DOHH2 (cell line): ENCODE data around the gene SUMO4.

Experiments
- H3F3A ChIP-seq: fragments of 200-600 bp; sonication (generic), shearing (Covaris generic); 2 replicates; pipeline ENCODE4 v1.6.0; 2016; ENCODE audit warnings: antibody characterized with exemption, mild to moderate bottlenecking; ENCODE audit not compliant: control insufficient read depth, insufficient read depth
- H3K27ac ChIP-seq: fragments of 200-600 bp; sonication (generic); 2 replicates; pipeline ENCODE4 v1.5.1; 2014; ENCODE audit warnings: low read depth, mild to moderate bottlenecking, low read length, moderate library complexity
- H3K27me3 ChIP-seq: fragments of 200-600 bp; sonication (generic); 2 replicates; pipeline ENCODE4 v1.6.1; 2014; ENCODE audit warnings: mild to moderate bottlenecking, low read length, mixed read lengths; ENCODE audit not compliant: control insufficient read depth
- H3K36me3 ChIP-seq: fragments of 200-600 bp; sonication (generic); 2 replicates; pipeline ENCODE4 v1.6.1; 2014; ENCODE audit warnings: mild to moderate bottlenecking, low read length, moderate library complexity, mixed read lengths; ENCODE audit not compliant: control insufficient read depth
- H3K4me1 ChIP-seq: fragments of 200-600 bp; sonication (generic); 2 replicates; pipeline ENCODE4 v1.6.1; 2014; ENCODE audit warnings: mild to moderate bottlenecking, low read length, mixed read lengths; ENCODE audit not compliant: control insufficient read depth
- H3K4me2 ChIP-seq: fragments of 200-600 bp; sonication (generic); 2 replicates; pipeline ENCODE4 v1.6.0; 2014; ENCODE audit warnings: mild to moderate bottlenecking, low read length, moderate library complexity
- H3K4me3 ChIP-seq: fragments of 200-600 bp; sonication (generic); 2 replicates; pipeline ENCODE4 v1.5.1; 2014; ENCODE audit warnings: mild to moderate bottlenecking, low read length, mixed read lengths
- H3K79me2 ChIP-seq: fragments of 200-600 bp; sonication (generic); 2 replicates; pipeline ENCODE4 v1.6.1; 2014; ENCODE audit warnings: mild to moderate bottlenecking, low read length, mixed read lengths; ENCODE audit not compliant: control insufficient read depth
- H3K9me2 ChIP-seq: fragments of 200-600 bp; sonication (generic); replicated peaks from 2 replicates; pipeline ENCODE4 v1.6.1; 2014; ENCODE audit warnings: mild to moderate bottlenecking, low read length, mixed read lengths; ENCODE audit not compliant: control insufficient read depth
- H3K9me3 ChIP-seq: fragments of 200-600 bp; sonication (generic); 2 replicates; pipeline ENCODE4 v1.6.1; 2014; ENCODE audit warnings: antibody characterized with exemption, low read length, mixed read lengths; ENCODE audit not compliant: control insufficient read depth, insufficient read depth
- H4K20me1 ChIP-seq: fragments of 200-600 bp; sonication (generic); 2 replicates; pipeline ENCODE4 v1.6.0; 2014; ENCODE audit warnings: low read depth, mild to moderate bottlenecking, antibody characterized with exemption, low read length, moderate library complexity; ENCODE audit not compliant: control insufficient read depth, insufficient read depth
- CTCF ChIP-seq: fragments of 200-600 bp; sonication (generic); IDR thresholded peaks from one replicate; pipeline ENCODE4 v1.5.1; 2014; ENCODE audit warnings: antibody characterized with exemption, mild to moderate bottlenecking, low read depth, low read length; ENCODE audit not compliant: poor library complexity, severe bottlenecking
- EZH2phosphoT487 ChIP-seq: fragments of 200-600 bp; sonication (generic); IDR thresholded peaks from 2 replicates; pipeline ENCODE4 v1.6.1; 2017; ENCODE audit warnings: borderline replicate concordance, mild to moderate bottlenecking, antibody characterized with exemption, low read length, moderate library complexity, mixed read lengths

The SUMO4 gene

GRCh38 chr6:149403534-149403933, 3.5 kb downstream of the SUMO4 start:
- no peaks in the 10 kb centered on the region for H4K20me1 ChIP-seq
- no peak overlapping the region for H3K27ac ChIP-seq
- H3K4me2 ChIP-seq, result no peak overlapping the region
- no peak for TF ChIP-seq EZH2phosphoT487
- TF ChIP-seq CTCF, result no peak
- no peaks in the 10 kb centered on the region for H3K4me1 ChIP-seq
- H3K9me3 ChIP-seq, result no peaks in the 10 kb centered on the region
- H3F3A ChIP-seq, result no peaks in the 10 kb centered on the region
- H3K27me3 ChIP-seq, result no peaks in the 10 kb centered on the region
- peaks cover 48% of the 10 kb centered on the region for H3K36me3 ChIP-seq
- H3K4me3 ChIP-seq, result no peak overlapping the region
- no peaks in the 10 kb centered on the region for H3K9me2 ChIP-seq
- H3K79me2 ChIP-seq, result no peaks in the 10 kb centered on the region

GRCh38 chr6:149405823-149406765, 6.0 kb downstream of the SUMO4 start:
- Histone ChIP-seq H3K9me2 (no peaks in the 10 kb centered on the region), H3K79me2 (no peaks in the 10 kb centered on the region), H3K4me1 (no peaks in the 10 kb centered on the region), H3K4me2 (no peak overlapping the region), H3K27me3 (no peaks in the 10 kb centered on the region), H3K36me3 (peaks cover 49% of the 10 kb centered on the region), H3K27ac (no peak overlapping the region), H4K20me1 (no peaks in the 10 kb centered on the region), H3K4me3 (no peak overlapping the region), H3F3A (no peaks in the 10 kb centered on the region), H3K9me3 (no peaks in the 10 kb centered on the region)
- TF ChIP-seq EZH2phosphoT487 (no peak), CTCF (no peak)

GRCh38 chr6:149409617-149410016, 9.6 kb downstream of the SUMO4 start:
- H3K4me3 ChIP-seq, result no peak overlapping the region
- H3K4me1 ChIP-seq, result no peaks in the 10 kb centered on the region

More at GRCh38 chr6:149409617-149410016, 9.6 kb downstream of the SUMO4 start:
- Histone ChIP-seq H3K27ac (no peak overlapping the region), H3K27me3 (no peaks in the 10 kb centered on the region), H3K9me2 (no peaks in the 10 kb centered on the region), H4K20me1 (no peaks in the 10 kb centered on the region), H3F3A (peaks cover 4% of the 10 kb centered on the region; the same call in 1 of the 2 replicates), H3K9me3 (no peaks in the 10 kb centered on the region), H3K4me2 (no peak overlapping the region), H3K79me2 (no peaks in the 10 kb centered on the region), H3K36me3 (peaks cover 29% of the 10 kb centered on the region)
- TF ChIP-seq EZH2phosphoT487 (no peak), CTCF (no peak)
